ENCODE data around the gene VDAC1.
A peak's percentile ranks its signal among the peaks of the same experiment; 100 is the strongest.
"Not testable (repeated sequence)": the region's sequence is repeated elsewhere in the genome, so short reads cannot be mapped to it uniquely, and the experiment has no call there.

The VDAC1 gene, protein sequence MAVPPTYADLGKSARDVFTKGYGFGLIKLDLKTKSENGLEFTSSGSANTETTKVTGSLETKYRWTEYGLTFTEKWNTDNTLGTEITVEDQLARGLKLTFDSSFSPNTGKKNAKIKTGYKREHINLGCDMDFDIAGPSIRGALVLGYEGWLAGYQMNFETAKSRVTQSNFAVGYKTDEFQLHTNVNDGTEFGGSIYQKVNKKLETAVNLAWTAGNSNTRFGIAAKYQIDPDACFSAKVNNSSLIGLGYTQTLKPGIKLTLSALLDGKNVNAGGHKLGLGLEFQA

DNA sequence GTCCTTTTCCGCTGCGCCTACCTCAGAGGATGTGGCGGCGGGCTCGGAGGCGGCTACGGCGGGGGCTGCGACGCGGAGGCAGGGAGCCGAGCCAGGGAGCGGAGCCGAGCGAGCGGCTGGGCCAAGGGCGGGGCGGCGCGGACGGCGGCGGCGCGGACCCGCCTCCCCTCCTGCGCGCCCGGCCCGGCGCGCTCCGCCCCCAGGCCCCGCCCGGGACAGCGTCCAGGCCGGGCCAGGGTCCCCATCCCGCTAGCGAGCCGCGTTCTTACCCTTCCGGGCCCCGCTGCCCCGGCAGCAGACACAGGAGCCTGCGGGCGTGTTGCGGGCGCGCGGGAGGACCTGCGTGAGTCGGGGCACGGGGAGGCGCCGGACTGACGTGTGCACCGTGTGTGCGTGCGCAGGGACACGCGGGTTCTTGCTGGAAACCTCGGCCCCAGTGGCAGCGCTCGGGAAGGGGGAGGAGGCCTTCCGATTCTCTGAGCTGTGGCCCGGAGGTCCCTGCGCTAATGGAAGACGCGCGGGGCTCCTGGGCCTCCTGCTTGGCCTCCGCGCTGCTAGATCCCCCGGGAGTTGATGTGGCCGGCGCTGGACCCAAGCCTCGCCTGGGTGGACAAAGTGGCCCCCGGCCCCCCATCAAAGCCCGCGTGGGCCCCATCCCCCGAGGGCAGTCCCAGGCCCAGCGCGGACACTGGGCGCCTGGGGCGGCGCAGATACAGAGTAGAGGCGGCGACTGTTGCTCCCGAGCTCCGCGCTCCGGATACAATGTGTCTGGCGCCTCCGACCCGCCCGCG lies at the start of gene VDAC1:
VDAC1 (minus strand) TSS at position 350 of the 791 bp plus-strand sequence. CDS start 11,963 bp downstream, outside the sequence.
- DNase-seq (ENCODE audit: low spot score), result peak; percentile 70

DNA sequence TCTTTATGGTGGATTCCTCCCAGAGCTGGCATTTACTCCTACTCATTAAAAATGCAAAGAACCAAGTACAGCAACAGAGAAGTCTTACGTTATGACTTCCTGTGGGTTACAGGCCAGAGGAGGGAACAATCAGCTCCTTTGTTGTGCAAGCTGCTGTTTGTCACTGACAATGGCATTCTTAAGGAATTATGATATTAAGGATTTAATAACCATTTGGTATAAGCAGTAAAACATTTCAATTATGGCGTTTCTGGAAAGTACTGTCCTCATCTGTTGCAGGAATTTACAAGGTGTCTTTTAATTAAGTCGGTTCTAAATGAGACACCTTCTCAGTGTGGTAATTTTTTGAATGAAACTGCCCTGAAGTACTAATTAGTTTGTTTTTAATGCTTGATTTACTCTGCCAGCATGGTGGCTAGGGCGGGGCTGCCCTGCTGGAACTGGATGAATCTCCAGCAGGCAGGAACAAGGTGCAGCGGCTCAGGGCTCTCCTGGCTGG lies 49.1 kb upstream of the VDAC1 start:
- DNase-seq (ENCODE audit: low spot score), result peak; percentile 56

- no peak for DNase-seq (ENCODE audit: low spot score)
These were observed 48.6 kb upstream of the VDAC1 start for GRCh38 chr5:134053314-134053839.

DNA sequence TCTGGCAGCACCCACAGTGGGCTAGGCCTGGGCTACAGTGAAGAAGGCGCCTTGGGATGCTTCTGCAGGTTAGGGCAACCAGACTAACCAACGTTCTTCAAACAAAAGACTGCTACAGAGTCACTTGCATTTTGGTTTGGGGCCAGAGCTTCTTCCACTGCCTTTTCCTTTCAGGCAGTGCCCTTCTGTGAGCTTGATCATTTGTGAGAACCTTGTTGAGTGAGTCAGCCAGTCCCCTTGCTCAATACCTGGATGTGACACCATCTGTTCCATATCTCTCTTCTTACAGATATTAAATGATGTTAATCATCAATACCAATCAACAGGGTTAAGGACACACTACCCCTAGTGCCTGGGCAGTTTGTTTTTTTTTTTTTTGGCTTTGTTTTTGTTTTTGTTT lies 46.5 kb upstream of the VDAC1 start:
- no peak for DNase-seq (ENCODE audit: low spot score)

- DNase-seq (ENCODE audit: low spot score), result no peak
These were observed 44.1 kb upstream of the VDAC1 start for GRCh38 chr5:134048864-134049263.

DNA sequence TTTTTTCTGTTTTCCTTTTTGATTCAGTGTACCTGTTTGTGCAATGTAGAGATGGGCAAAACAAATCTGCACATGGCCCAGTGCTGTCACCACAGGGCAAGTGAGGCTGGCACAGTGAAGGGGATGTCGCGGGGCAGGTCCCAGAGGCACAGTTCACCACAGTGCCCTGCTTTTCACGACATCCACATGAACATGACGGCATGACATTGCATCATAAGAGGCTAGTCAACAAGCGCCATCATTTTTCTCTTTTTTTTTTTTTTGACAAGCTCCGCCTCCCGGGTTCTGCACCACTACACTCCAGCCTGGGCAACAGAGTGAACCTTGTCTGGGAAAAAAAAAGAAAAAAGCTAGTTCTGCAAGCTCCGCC lies 42.9 kb upstream of the VDAC1 start:
- DNase-seq (ENCODE audit: low spot score), result no peak

DNA sequence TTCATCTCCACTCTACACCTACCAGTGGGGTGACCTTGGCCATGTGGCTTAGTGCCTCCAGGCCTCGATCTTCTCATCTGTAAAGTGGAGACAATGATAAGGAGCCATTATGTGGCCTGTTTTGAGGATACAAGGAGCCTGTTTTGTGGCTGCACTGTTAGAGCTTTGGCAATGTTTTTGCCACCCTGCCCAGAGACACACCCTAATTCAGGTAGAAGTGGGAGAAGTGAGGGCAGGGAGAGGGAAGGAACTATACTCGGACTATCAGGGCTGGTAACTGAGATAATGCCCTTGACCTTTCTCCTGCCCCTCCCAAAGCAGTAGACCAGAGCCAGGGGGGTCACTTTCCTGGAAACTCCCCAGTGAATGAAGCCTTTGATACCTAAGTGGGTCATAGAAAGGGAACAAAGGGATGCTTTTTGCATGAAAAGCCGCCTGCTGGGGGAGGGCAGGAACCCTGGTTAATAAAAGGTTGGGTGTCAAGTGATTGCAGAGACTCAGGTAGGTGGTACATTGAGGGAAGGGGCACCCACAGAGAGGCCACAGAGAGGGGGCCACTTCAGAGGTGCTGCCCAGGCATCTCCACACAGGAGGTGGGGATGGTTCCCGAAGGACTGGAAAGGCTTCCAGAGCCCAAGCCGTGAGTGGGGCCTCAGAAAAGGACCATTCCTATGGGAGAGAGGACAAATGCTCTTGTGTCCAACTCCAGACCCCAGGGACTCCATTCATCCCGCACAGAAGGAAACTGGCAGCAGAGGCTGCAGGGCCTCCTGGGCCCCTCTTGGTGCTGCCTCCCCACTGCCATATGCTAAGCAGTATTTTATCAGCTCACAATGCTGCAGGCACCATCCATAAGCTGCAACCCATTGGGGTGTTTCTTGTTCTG lies 42.3 kb upstream of the VDAC1 start:
- no peak for DNase-seq (ENCODE audit: low spot score)

- no peak for DNase-seq (ENCODE audit: low spot score)
These were observed 41.6 kb upstream of the VDAC1 start for GRCh38 chr5:134046330-134046729.

DNA sequence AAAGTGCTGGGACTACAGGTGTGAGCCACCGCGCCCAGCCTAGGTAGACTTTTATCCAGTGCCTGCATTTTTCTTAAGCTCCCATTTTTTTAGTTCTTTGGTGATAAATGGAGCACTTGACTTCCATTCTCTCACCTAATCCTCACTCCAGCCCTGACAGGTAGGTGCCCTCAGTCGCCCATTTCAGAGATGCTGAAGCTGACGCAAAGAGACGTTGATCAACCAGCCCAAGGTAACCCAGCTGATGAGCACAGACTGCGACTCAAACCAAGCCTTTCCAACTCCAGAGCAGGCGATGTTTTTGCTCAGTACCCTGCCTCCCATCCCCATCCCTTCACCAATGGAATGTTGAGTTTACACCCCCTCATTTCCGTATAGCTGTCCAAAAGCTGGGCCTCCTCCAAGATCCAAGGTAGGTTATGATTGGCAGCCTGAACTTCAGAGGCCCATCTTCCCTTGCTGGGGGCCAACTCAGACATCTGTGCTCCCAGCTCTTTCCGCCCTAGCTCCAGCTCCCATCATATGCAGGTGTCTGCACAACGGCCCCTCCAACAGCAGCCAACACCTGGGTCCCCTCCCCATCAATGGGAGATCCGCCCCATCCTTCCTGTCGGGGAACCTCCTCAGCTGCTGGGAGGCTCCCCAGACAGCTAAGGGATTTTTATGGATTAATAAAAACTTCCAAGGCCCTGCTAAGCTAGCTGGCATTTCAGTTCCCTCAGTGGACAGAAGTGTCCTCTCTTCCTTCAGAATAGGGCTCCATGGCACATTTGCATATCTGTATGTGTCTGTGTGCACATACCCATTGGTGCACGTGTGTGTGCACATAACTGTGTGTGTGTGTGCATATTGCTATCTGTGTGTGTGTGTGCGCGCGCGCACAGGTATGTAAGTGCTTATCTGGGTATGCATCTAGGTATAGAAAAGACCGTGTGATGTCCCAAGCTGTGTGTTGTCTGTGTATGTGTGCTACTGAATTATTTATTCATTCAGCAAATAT lies 39.3 kb upstream of the VDAC1 start:
- no peak for DNase-seq (ENCODE audit: low spot score)

GRCh38 chr5:134041570-134042411 lies 37.0 kb upstream of the VDAC1 start:
- no peak for DNase-seq (ENCODE audit: low spot score)

DNA sequence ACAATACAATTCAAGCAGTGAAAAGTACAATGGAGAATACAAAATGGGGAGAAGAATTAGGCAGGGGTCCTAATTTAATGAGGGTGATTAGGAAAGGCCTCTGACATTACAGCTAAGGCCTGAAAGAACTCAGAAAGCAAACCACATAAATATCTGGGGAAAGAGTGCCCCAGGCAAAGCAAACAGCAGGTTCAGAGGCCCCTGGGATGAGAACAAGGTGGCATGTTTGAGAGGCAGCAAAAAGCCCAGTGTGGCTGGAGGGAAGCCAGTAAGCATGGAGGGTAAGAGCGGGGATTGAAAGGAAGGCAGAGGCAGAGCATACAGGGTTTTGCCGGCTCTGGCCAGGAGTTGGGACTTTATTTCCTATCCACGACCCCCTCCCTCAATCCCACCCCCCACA lies 33.4 kb upstream of the VDAC1 start:
- no peak for DNase-seq (ENCODE audit: low spot score)

GRCh38 chr5:134037160-134037559 lies 32.4 kb upstream of the VDAC1 start:
- DNase-seq (ENCODE audit: low spot score), result no peak

DNA sequence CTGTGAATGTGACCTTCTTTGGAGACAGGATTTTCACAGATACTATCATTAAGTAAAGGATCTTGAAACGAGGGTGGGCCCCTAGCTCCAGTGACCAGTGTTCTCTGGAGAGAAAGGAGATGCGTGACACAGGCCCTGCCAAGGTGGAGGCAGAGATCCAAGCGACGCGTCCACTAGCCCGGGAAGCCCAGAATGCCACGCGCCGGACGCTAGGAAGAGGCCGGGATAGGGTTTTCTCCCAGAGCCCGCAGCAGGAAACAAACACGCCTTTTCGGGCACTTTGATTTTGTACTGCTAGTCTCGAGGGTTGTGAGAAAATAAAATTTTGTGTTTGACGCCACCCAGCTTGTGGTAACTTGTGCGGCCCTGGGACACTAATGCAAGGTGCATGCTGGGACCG lies 29.6 kb upstream of the VDAC1 start:
- no peak for DNase-seq (ENCODE audit: low spot score)

- not testable (repeated sequence) for DNase-seq (ENCODE audit: low spot score)
These were observed 25.7 kb upstream of the VDAC1 start for GRCh38 chr5:134030303-134030964.

DNA sequence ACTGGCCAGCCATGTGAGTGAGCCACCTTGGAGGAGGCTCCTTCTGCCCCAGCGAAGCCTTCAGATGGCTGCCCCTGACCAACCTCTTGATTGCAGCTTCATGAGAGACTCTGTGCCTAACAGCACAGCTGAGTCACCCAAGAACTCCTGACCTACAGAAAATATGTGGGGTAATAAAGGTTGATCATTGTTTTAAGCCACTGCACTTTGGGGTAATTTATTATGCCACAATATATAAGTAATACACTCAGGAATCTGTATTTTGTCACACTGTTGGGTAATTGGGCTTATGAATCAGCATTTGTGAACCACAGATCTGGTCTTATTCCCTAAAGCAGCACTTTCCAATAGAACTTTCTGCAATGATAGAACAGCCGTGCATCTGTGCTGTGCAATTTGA lies 24.4 kb upstream of the VDAC1 start:
- DNase-seq (ENCODE audit: low spot score), result no peak

- no peak for DNase-seq (ENCODE audit: low spot score)
These were observed 23.7 kb upstream of the VDAC1 start for GRCh38 chr5:134028496-134028895.

- no peak for DNase-seq (ENCODE audit: low spot score)
These were observed 22.5 kb upstream of the VDAC1 start for GRCh38 chr5:134027288-134027615.

DNA sequence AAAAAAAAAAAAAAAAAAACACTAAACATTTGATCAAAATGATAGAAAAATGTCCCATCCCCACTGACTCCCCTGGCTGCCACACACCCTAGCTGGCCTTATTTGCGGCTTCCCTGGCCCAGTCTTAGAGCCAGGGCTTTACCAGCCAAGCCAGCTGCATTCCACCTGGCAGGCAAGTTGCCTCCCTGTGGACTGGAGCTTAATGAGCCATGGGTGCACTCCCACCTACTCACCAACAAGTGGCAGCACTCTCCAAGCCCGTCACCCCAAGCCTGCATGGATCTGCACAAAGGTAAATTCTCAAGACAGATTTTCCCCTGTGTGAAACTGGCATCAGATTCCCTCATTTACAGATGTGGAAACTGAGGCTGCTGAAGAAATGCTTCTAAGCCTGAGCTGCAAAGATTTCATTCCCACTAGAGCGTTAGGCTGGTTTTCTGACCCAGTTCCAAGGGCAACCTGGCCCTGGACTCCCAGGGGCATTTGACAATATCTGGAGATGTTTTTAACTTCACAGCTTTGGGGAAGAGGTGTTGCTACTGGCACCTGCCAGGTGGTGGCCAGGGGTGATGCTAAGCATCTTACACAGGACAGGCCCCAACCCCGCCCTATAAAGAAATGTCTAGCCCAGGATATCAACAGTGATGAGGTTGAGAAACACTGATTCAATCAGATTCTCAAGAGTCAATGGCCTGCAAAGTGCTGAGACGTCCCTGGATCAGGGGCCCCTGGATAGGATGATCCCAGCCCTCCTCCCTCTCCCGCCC lies 21.9 kb upstream of the VDAC1 start:
- DNase-seq (ENCODE audit: low spot score), result peak; percentile 38

DNA sequence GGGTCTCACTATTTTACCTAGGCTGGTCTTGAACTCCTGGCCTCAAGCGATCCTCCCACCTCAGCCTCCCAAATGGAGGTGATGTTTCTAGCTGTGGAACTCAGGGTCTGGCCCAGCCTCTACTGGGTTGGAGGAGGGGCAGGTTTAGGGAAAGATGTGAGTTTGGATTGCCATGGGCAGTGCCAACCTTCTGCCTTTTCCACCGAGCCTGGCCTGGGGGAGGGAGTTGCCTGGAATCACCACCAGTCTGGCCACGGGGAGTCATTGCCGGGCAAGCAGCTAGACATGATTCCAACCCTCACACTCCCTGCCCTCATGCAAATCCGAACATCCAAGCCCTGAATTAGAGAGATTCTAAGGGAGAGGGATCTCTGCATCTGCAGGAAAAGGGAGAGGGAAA lies 21.0 kb upstream of the VDAC1 start:
- no peak for DNase-seq (ENCODE audit: low spot score)

All from kidney capillary endothelial cell (primary cell).